Lung (tissue), 12 donors: ENCODE measurements around the gene SDK1. TPM values are rescaled to one million over a fixed set of nuclear protein-coding genes. Genes with fewer than 3 reads are reported as not detected.

Source experiments
- ATAC-seq: fragments of 200-7000 bp; cut with Tn5 transposase; one replicate; pipeline ENCODE4 v1.9.1; 2020; ENCODE audit warnings: moderate number of reproducible peaks; ENCODE audit not compliant: insufficient read depth, low FRiP score
- DNase-seq, 3 donors: peaks; one replicate each; pipeline ENCODE4 v3.0.0-alpha.2; 2013 to 2017
- H3K27ac ChIP-seq, 2 donors: one replicate each; pipeline ENCODE4 v1.5.1; 2013; ENCODE audit warnings: mild to moderate bottlenecking in 2 of 2, moderate library complexity in 2 of 2, control low read depth in 1 of 2, inconsistent platforms in 1 of 2, low read depth in 1 of 2, low read length in 1 of 2
- H3K27me3 ChIP-seq, 3 donors: one replicate each; pipeline ENCODE4 v1.5.1; 2013; ENCODE audit warnings: low read length in 2 of 3; ENCODE audit not compliant: control insufficient read depth in 3 of 3, insufficient read depth in 3 of 3
- H3K36me3 ChIP-seq, 4 donors: one replicate each; pipeline ENCODE4 v1.5.1; 2013; ENCODE audit warnings: low read length in 4 of 4, mild to moderate bottlenecking in 1 of 4, moderate library complexity in 1 of 4; ENCODE audit not compliant: control insufficient read depth in 4 of 4, insufficient read depth in 4 of 4
- H3K4me1 ChIP-seq, 5 donors: one replicate each; pipeline ENCODE4 v1.5.1; 2013; ENCODE audit warnings: low read length in 5 of 5, mild to moderate bottlenecking in 2 of 5, moderate library complexity in 1 of 5; ENCODE audit not compliant: control insufficient read depth in 5 of 5, insufficient read depth in 5 of 5
- H3K4me3 ChIP-seq: one replicate; pipeline ENCODE4 v1.5.1; 2013; ENCODE audit warnings: mild to moderate bottlenecking, control low read depth, moderate library complexity
- H3K9ac ChIP-seq, 2 donors: one replicate each; pipeline ENCODE4 v1.5.1; 2013; ENCODE audit warnings: low read length in 2 of 2, control low read depth in 1 of 2; ENCODE audit not compliant: insufficient read depth in 1 of 2
- H3K9me3 ChIP-seq, 4 donors: one replicate each; pipeline ENCODE4 v1.5.1; 2013; ENCODE audit warnings: low read length in 3 of 4, mild to moderate bottlenecking in 1 of 4, moderate library complexity in 1 of 4; ENCODE audit not compliant: control insufficient read depth in 4 of 4, insufficient read depth in 3 of 4
- CTCF ChIP-seq: IDR thresholded peaks from 2 replicates; pipeline ENCODE4 v1.5.1; 2012; ENCODE audit warnings: mild to moderate bottlenecking; ENCODE audit errors: control extremely low read depth, extremely low read depth
- WGBS, 2 donors: extraction: QIAGEN DNeasy Blood & Tissue Kit; methylation state at CpG; one replicate each; pipeline ENCODE4 v1.1.7; 2013; 5-methylcytosine and 5-hydroxymethylcytosine counted together
- polyA plus RNA-seq, 2 donors: library from polyadenylated mRNA; stranded (reverse); fragments of 200-250 nt; gene quantifications; one replicate each; pipeline ENCODE4 v1.2.1, GENCODE V29; 2013
- total RNA-seq, 2 donors: library from RNA; depleted of rRNA in 1 of 2; stranded (reverse); fragments of >200 nt in 1 of 2; gene quantifications; one replicate each; pipeline ENCODE4 v1.2.1, GENCODE V29; 2014 to 2021
- donor health status: control.
- donor health status: control.
- donor health status: Bipolar disorder and iron deficiency.
- donor health status: healthy.
- donor health status: DM: yes; HTN: yes; CAD: no.

Gene SDK1
- total and polyA plus RNA-seq, 4 donors: 3.7 to 30.1 (median 12.7) TPM

DNA sequence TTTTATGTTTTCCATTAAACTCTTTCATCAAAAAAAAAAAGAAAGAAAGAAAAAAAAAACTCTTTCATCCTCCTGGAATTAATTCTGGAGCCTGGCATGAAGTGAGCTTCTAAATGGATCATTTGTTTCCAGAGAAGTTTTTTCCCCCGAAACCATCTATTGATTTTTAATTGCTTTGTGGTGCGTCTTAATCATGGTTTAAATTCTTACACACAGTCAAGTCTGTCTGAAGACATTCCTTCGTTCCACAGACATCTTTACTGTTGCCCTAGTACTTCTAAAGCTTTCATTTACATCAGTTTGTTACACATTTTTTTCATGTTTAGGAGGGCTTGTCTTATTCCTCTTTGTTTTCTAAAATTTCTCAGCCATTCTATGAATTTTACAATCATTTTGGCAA is 887.6 kb downstream of the SDK1 start:
- ATAC-seq: no peak
- 82 to 90% methylated on average over 3 of the region's 3 CpGs for WGBS, 2 donors
- Histone ChIP-seq H3K4me1 (peaks cover 0 to 15% (median 3%) of the 10 kb centered on the region in 5 donors), H3K9ac (no peak overlapping the region), H3K27me3 (no peaks in the 10 kb centered on the region), H3K9me3 (no peaks in the 10 kb centered on the region), H3K4me3 (no peak overlapping the region), H3K36me3 (peaks cover 0 to 3% (median 0%) of the 10 kb centered on the region in 4 donors), H3K27ac (no peak overlapping the region)
- TF ChIP-seq CTCF: no peak
- DNase-seq: no peak

- TF ChIP-seq CTCF: no peak
- H3K4me3 ChIP-seq: no peak overlapping the region
- ATAC-seq: no peak
- WGBS, 2 donors: 60 to 70% methylated on average over 14 of the region's 14 CpGs
- DNase-seq: peak; percentile 70 to 74 (median 73)
- no peaks in the 10 kb centered on the region for H3K27me3 ChIP-seq
- H3K9me3 ChIP-seq: no peaks in the 10 kb centered on the region
- peaks cover 0 to 15% (median 3%) of the 10 kb centered on the region in 5 donors for H3K4me1 ChIP-seq
- peaks cover 0 to 3% (median 0%) of the 10 kb centered on the region in 4 donors for H3K36me3 ChIP-seq
- H3K27ac ChIP-seq: no peak overlapping the region
- H3K9ac ChIP-seq: no peak overlapping the region
Measured at GRCh38 chr7:4189131-4189570, 888.1 kb downstream of the SDK1 start.

- H3K36me3 ChIP-seq: peaks cover 0 to 3% (median 0%) of the 10 kb centered on the region in 4 donors
- H3K4me1 ChIP-seq: peaks cover 0 to 15% (median 3%) of the 10 kb centered on the region in 5 donors
- no peak for DNase-seq
- H3K4me3 ChIP-seq: no peak overlapping the region
- no peak overlapping the region for H3K27ac ChIP-seq
- no peak for ATAC-seq
- H3K9ac ChIP-seq: no peak overlapping the region
- H3K9me3 ChIP-seq: no peaks in the 10 kb centered on the region
- TF ChIP-seq CTCF: no peak
- 84 to 88% methylated on average over 37 of the region's 37 CpGs for WGBS, 2 donors
- no peaks in the 10 kb centered on the region for H3K27me3 ChIP-seq
Measured at GRCh38 chr7:4190010-4190981, 889.2 kb downstream of the SDK1 start.
